SK-N-SH (cell line): ENCODE measurements around the gene WDR27. TPM values are rescaled to one million over a fixed set of nuclear protein-coding genes. Genes with fewer than 3 reads are reported as not detected.

ENCODE experiments used
- CTCF ChIA-PET: fragments of 300-600, 350-600 bp; formaldehyde crosslinking; extraction: SDS; loops from one replicate; lab custom pipeline; 2021; lab: Yijun Ruan, JAX
- POLR2A ChIA-PET: fragments of 350-600 bp; sonication (Branson Sonifier 250); formaldehyde crosslinking; extraction: SDS; loops from one replicate; lab custom pipeline; 2020; ENCODE audit warnings: antibody characterized with exemption, inconsistent platforms; lab: Yijun Ruan, JAX
- DNase-seq: peaks from one replicate; pipeline ENCODE4 v3.0.0; 2012
- H2AFZ ChIP-seq: fragments of 200-600 bp; sonication (generic); 2 replicates; pipeline ENCODE4 v1.8.1; 2016; ENCODE audit warnings: antibody characterized with exemption, mild to moderate bottlenecking, low read depth
- H3F3A ChIP-seq: fragments of 200-600 bp; sonication (generic); replicated peaks from 2 replicates; pipeline ENCODE3; 2016; ENCODE audit warnings: antibody characterized with exemption, mild to moderate bottlenecking; ENCODE audit not compliant: insufficient read depth
- H3K27ac ChIP-seq, 2 experiments: fragments of 200-500 bp in 1 of 2; fragments of 200-600 bp in 1 of 2; sonication (Bioruptor generic) in 1 of 2; sonication (generic), shearing (Covaris generic) in 1 of 2; 2 replicates each; pipeline versions ENCODE4 v1.5.1 to v1.6.1; 2014 to 2016; ENCODE audit warnings: low read depth in 2 of 2, inconsistent platforms in 1 of 2, low read length in 1 of 2, mild to moderate bottlenecking in 1 of 2, mixed read lengths in 1 of 2
- H3K27me3 ChIP-seq: fragments of 200-600 bp; sonication (generic), shearing (Covaris generic); 2 replicates; pipeline ENCODE4 v1.6.1; 2016; ENCODE audit warnings: mixed run types; ENCODE audit not compliant: insufficient read depth
- H3K36me3 ChIP-seq, 2 experiments: fragments of 200-500 bp in 1 of 2; fragments of 200-600 bp in 1 of 2; sonication (Bioruptor generic) in 1 of 2; sonication (generic) in 1 of 2; replicated peaks in 1 of 2; 2 replicates each; pipeline versions ENCODE3 to v1.5.1; 2014 to 2016; ENCODE audit warnings: low read length in 1 of 2, mild to moderate bottlenecking in 1 of 2; ENCODE audit not compliant: insufficient read depth in 2 of 2, control insufficient read depth in 1 of 2
- H3K4me1 ChIP-seq, 2 experiments: fragments of 200-500 bp in 1 of 2; fragments of 200-600 bp in 1 of 2; sonication (Bioruptor generic) in 1 of 2; sonication (generic), shearing (Covaris generic) in 1 of 2; 2 replicates each; pipeline versions ENCODE4 v1.5.1 to v1.6.1; 2014 to 2016; ENCODE audit warnings: low read depth in 1 of 2, low read length in 1 of 2, mixed run types in 1 of 2; ENCODE audit not compliant: insufficient read depth in 2 of 2, control insufficient read depth in 1 of 2
- H3K4me2 ChIP-seq: fragments of 200-600 bp; sonication (generic), shearing (Covaris generic); 2 replicates; pipeline ENCODE4 v1.6.1; 2017; ENCODE audit warnings: mixed run types
- H3K4me3 ChIP-seq, 2 experiments: fragments of 200-500 bp in 1 of 2; fragments of 200-600 bp in 1 of 2; sonication (Bioruptor generic) in 1 of 2; sonication (generic), shearing (Covaris generic) in 1 of 2; 2 replicates each; pipeline versions ENCODE4 v1.5.1 to v1.8.1; 2014 to 2016; ENCODE audit warnings: low read depth in 2 of 2, inconsistent platforms in 1 of 2, low read length in 1 of 2, mild to moderate bottlenecking in 1 of 2, mixed read lengths in 1 of 2, moderate library complexity in 1 of 2
- H3K79me2 ChIP-seq: fragments of 200-600 bp; sonication (generic); 2 replicates; pipeline ENCODE4 v1.8.1; 2017; ENCODE audit warnings: mild to moderate bottlenecking; ENCODE audit not compliant: insufficient read depth
- H3K9ac ChIP-seq: fragments of 200-600 bp; sonication (generic); 2 replicates; pipeline ENCODE4 v1.6.1; 2017; ENCODE audit warnings: mixed run types
- H3K9me2 ChIP-seq: fragments of 200-600 bp; sonication (generic); 2 replicates; pipeline ENCODE4 v1.6.1; 2017; ENCODE audit warnings: mixed run types
- H3K9me3 ChIP-seq: fragments of 200-600 bp; sonication (generic); 2 replicates; pipeline ENCODE4 v1.6.1; 2017; ENCODE audit warnings: mixed run types, mild to moderate bottlenecking, moderate library complexity
- H4K20me1 ChIP-seq: fragments of 200-600 bp; sonication (generic); 2 replicates; pipeline ENCODE4 v1.6.1; 2017; ENCODE audit warnings: mild to moderate bottlenecking, mixed run types; ENCODE audit not compliant: insufficient read depth
- CHD2 ChIP-seq: fragments of 150-350 bp; IDR thresholded peaks from 2 replicates; pipeline ENCODE4 v1.6.1; 2018; ENCODE audit warnings: low read length; ENCODE audit not compliant: partially characterized antibody
- CTCF ChIP-seq: fragments of 200-600 bp; sonication (generic); IDR thresholded peaks from 2 replicates; pipeline ENCODE4 v1.6.1; 2017; ENCODE audit warnings: antibody characterized with exemption, mild to moderate bottlenecking, moderate library complexity
- EP300 ChIP-seq, 2 experiments: IDR thresholded peaks; 2 replicates each; pipeline versions ENCODE4 v1.4.0 to v1.6.1; 2012; ENCODE audit warnings: borderline replicate concordance in 1 of 2, low read depth in 1 of 2, low read length in 1 of 2
- FOXJ3 ChIP-seq: sonication (generic); formaldehyde crosslinking; IDR thresholded peaks from 2 replicates; pipeline ENCODE4 v1.5.1; 2020; ENCODE audit warnings: mild to moderate bottlenecking, missing genetic modification reagents
- PBX3 ChIP-seq: IDR thresholded peaks from 2 replicates; pipeline ENCODE4; 2012
- RAD21 ChIP-seq: IDR thresholded peaks from 2 replicates; pipeline ENCODE4 v1.6.1; 2012; ENCODE audit warnings: mild to moderate bottlenecking, low read length
- RFX5 ChIP-seq: IDR thresholded peaks from 2 replicates; pipeline ENCODE4 v1.6.1; 2012; ENCODE audit warnings: mild to moderate bottlenecking, improper control_type of control experiment, low read length
- USF2 ChIP-seq: fragments of 150-350 bp; IDR thresholded peaks from 2 replicates; pipeline ENCODE4 v1.6.1; 2017; ENCODE audit warnings: antibody characterized with exemption, low read length, low read depth, borderline replicate concordance
- WGBS: methylation state at CpG from one replicate; pipeline ENCODE4 v1.1.6; 2017; ENCODE audit warnings: low lambda C conversion rate; 5-methylcytosine and 5-hydroxymethylcytosine counted together
- polyA plus RNA-seq, 3 experiments: library from polyadenylated mRNA; depleted of rRNA; stranded (reverse); fragments of >200 nt; gene quantifications; 2 replicates each; pipeline ENCODE4 v1.2.3, GENCODE V29; 2012

WDR27 gene
- polyA plus RNA-seq, 1 of the 3 experiments (the other 2 are of a cell fraction): 55.6 TPM

- Histone ChIP-seq H3K9me2 (no peaks in the 10 kb centered on the region), H3K4me3 (no peak overlapping the region), H2AFZ (no peak overlapping the region), H3K4me1 (no peaks in the 10 kb centered on the region; a peak in 1 of 4 replicates), H3K36me3 (no peaks in the 10 kb centered on the region), H3K79me2 (no peaks in the 10 kb centered on the region), H3K27ac (no peak overlapping the region), H4K20me1 (no peaks in the 10 kb centered on the region), H3K27me3 (no peaks in the 10 kb centered on the region), H3K4me2 (no peak overlapping the region), H3K9ac (no peak overlapping the region), H3K9me3 (no peaks in the 10 kb centered on the region), H3F3A (no peaks in the 10 kb centered on the region)
- ChIA-PET CTCF (interaction anchor here (0.6 to 2.2 kb wide), 10 partner anchors 9 to 556 kb away, joined by 3 to 9 read pairs (median 4); no protein-coding TSS in a partner anchor), POLR2A (no interaction called here)
- WGBS: 42% methylated on average over 4 of the region's 7 CpGs
- no peak for TF ChIP-seq USF2
- TF ChIP-seq CTCF: peak; percentile 20; the same call in 1 of the 2 replicates
- DNase-seq: peak; percentile 36
Measured at GRCh38 chr6:169445227-169445626, 256.6 kb downstream of the WDR27 start.

GRCh38 chr6:169441292-169441691 lies 260.5 kb downstream of the WDR27 start:
- Histone ChIP-seq H3K79me2 (no peaks in the 10 kb centered on the region), H3K27ac (no peak overlapping the region), H3F3A (no peaks in the 10 kb centered on the region), H3K9ac (no peak overlapping the region), H4K20me1 (no peaks in the 10 kb centered on the region), H3K36me3 (no peaks in the 10 kb centered on the region), H3K9me2 (no peaks in the 10 kb centered on the region), H2AFZ (no peak overlapping the region), H3K27me3 (no peaks in the 10 kb centered on the region), H3K4me3 (no peak overlapping the region), H3K9me3 (no peaks in the 10 kb centered on the region), H3K4me2 (no peak overlapping the region), H3K4me1 (no peaks in the 10 kb centered on the region; a peak in 1 of 4 replicates)
- WGBS: 26% methylated on average over 4 of the region's 5 CpGs
- ChIA-PET POLR2A (no interaction called here), CTCF (no interaction called here)
- no peak for TF ChIP-seq CHD2
- TF ChIP-seq RFX5: no peak
- no peak for TF ChIP-seq PBX3
- no peak for TF ChIP-seq EP300 (IDR thresholded peaks at IDR 0.05; ENCODE audit: borderline replicate concordance in 1 of 2, low read depth in 1 of 2, low read length in 1 of 2)
- TF ChIP-seq FOXJ3 (CRISPR knock-in tag): no peak
- no peak for TF ChIP-seq RAD21
- DNase-seq: no peak
